GM12872 (cell line): ENCODE results near the gene STARD5.

Experiments
- CTCF ChIP-seq: IDR thresholded peaks from 3 replicates; pipeline ENCODE4 v1.5.1; 2011; ENCODE audit warnings: low read depth, mild to moderate bottlenecking, low read length, moderate library complexity; ENCODE audit not compliant: insufficient read depth

Gene STARD5

GRCh38 chr15:81270781-81271491 is 53.0 kb downstream of the STARD5 start:
- no peak for TF ChIP-seq CTCF

- no peak for TF ChIP-seq CTCF
Observed at GRCh38 chr15:81270188-81270587, 53.8 kb downstream of the STARD5 start.

GRCh38 chr15:81268881-81269601 is 54.9 kb downstream of the STARD5 start:
- no peak for TF ChIP-seq CTCF

GRCh38 chr15:81268340-81268739 is 55.6 kb downstream of the STARD5 start:
- no peak for TF ChIP-seq CTCF

- TF ChIP-seq CTCF = peak; percentile 97
Observed at GRCh38 chr15:81265944-81266775, 57.8 kb downstream of the STARD5 start.

- no peak for TF ChIP-seq CTCF
Observed at GRCh38 chr15:81265256-81265943, 58.5 kb downstream of the STARD5 start.
